ENCODE data around the gene CWF19L1. TPM values are rescaled to one million over a fixed set of nuclear protein-coding genes. Genes with fewer than 3 reads are reported as not detected.

Gene CWF19L1
- total RNA-seq, 2 donors from 2014 or later = 31.6 to 35.4 TPM

DNA sequence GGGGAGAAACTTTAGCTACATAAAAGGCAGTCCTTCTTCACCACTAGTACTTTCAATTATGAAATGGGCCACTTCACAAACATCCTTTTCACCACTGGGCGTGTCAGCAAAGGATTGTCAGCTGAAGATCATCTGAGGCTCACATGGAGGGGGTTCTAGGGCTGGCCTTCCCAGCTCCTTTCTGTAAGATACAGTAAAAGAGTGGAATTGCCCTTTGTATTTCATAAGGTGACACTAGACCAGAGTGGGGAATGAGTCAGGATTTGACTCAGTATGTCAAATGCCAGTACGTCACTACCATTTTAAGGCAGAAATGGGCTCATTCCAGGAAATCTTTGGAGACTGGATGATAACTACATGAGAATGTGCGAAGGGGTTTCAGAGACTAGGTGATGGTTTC is 40.2 kb upstream of the CWF19L1 start:
- H3K4me1 Mint-ChIP-seq = no peaks in the 10 kb centered on the region
- TF ChIP-seq, protein P1, sequence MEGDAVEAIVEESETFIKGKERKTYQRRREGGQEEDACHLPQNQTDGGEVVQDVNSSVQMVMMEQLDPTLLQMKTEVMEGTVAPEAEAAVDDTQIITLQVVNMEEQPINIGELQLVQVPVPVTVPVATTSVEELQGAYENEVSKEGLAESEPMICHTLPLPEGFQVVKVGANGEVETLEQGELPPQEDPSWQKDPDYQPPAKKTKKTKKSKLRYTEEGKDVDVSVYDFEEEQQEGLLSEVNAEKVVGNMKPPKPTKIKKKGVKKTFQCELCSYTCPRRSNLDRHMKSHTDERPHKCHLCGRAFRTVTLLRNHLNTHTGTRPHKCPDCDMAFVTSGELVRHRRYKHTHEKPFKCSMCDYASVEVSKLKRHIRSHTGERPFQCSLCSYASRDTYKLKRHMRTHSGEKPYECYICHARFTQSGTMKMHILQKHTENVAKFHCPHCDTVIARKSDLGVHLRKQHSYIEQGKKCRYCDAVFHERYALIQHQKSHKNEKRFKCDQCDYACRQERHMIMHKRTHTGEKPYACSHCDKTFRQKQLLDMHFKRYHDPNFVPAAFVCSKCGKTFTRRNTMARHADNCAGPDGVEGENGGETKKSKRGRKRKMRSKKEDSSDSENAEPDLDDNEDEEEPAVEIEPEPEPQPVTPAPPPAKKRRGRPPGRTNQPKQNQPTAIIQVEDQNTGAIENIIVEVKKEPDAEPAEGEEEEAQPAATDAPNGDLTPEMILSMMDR (conservative IDR thresholded peaks at IDR 0.05) = no peak
- H3K27me3 Mint-ChIP-seq (ENCODE audit: insufficient read depth) = peaks cover 29% of the 10 kb centered on the region
- no peak overlapping the region for H3K27ac Mint-ChIP-seq
- DNase-seq = no peak
- Histone ChIP-seq H3K9ac (ENCODE audit: extremely low read depth, low read length, poor library complexity, severe bottlenecking) (no peak overlapping the region), H3K4me1 (ENCODE audit: control insufficient read depth, insufficient read depth, low read length) (no peaks in the 10 kb centered on the region), H3K36me3 (ENCODE audit: control insufficient read depth, insufficient read depth, low read length) (no peaks in the 10 kb centered on the region), H3K27ac (ENCODE audit: low read depth, low read length) (no peak overlapping the region), H3K4me3 (ENCODE audit: low read length) (no peak overlapping the region), H3K27me3 (ENCODE audit: control insufficient read depth, insufficient read depth, low read length, poor library complexity, severe bottlenecking) (peaks cover 47% of the 10 kb centered on the region), H3K9me3 (ENCODE audit: control insufficient read depth, low read length) (no peaks in the 10 kb centered on the region)
- WGBS, 2 experiments (ENCODE audit: insufficient coverage in 1 of 2, insufficient read length in 1 of 2) = 89 to 100% methylated on average over 1 to 3 of the region's 3 CpGs
- no peaks in the 10 kb centered on the region for H3K36me3 Mint-ChIP-seq (ENCODE audit: low read depth)
- no peak overlapping the region for H3K4me3 Mint-ChIP-seq
- H3K9me3 Mint-ChIP-seq = no peaks in the 10 kb centered on the region

DNA sequence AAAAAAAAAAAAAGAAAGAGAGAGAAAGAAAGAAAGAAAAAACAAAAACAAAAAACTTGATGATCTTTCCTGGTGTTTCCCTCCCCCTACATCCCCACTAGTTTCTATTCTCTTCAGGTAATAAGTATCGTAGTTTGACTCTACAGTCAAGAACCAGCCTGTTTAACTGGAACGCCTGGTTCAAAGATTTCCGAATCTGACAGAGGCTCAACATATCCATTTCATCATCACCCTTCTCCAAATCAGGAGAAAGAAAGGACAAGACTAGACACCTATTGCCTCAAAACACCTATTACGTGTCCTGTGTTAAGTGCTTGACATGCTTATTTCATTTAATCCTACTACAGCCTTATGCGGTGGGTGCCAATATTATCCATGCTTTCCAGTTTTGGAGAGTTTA is 39.4 kb upstream of the CWF19L1 start:
- Mint-ChIP-seq H3K27me3 (ENCODE audit: insufficient read depth) (peaks cover 23% of the 10 kb centered on the region), H3K36me3 (ENCODE audit: low read depth) (no peaks in the 10 kb centered on the region), H3K4me1 (no peaks in the 10 kb centered on the region), H3K27ac (no peak overlapping the region), H3K9me3 (no peaks in the 10 kb centered on the region), H3K4me3 (no peak overlapping the region)
- Histone ChIP-seq H3K9ac (ENCODE audit: extremely low read depth, low read length, poor library complexity, severe bottlenecking) (no peak overlapping the region), H3K9me3 (ENCODE audit: control insufficient read depth, low read length) (no peaks in the 10 kb centered on the region), H3K36me3 (ENCODE audit: control insufficient read depth, insufficient read depth, low read length) (no peaks in the 10 kb centered on the region), H3K4me1 (ENCODE audit: control insufficient read depth, insufficient read depth, low read length) (no peaks in the 10 kb centered on the region), H3K27me3 (ENCODE audit: control insufficient read depth, insufficient read depth, low read length, poor library complexity, severe bottlenecking) (peaks cover 39% of the 10 kb centered on the region), H3K27ac (ENCODE audit: low read depth, low read length) (no peak overlapping the region), H3K4me3 (ENCODE audit: low read length) (no peak overlapping the region)
- 97 to 100% methylated on average over 2 to 5 of the region's 5 CpGs for WGBS, 2 experiments (ENCODE audit: insufficient coverage in 1 of 2, insufficient read length in 1 of 2)
- no peak for DNase-seq
- TF ChIP-seq, protein P1 (conservative IDR thresholded peaks at IDR 0.05) = no peak

DNA sequence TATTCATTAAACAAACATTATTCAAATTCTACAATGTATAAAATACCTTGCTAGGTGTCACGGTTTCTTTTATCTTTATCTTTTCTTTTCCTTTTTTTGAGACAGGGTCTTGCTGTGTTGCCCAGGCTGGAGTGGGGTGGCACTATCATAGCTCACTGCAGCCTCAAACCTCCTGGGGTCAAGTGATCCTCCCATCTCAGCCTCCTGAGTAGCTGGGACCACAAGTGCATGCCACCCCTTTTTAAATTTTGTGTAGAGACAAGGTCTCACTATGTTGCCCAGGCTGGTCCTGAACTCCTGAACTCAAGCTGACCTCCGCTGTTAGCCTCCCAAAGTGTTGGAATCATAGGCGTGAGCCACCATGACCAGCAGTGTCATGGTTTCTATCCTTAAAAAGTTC is 37.0 kb upstream of the CWF19L1 start:
- no peak overlapping the region for H3K9ac ChIP-seq (ENCODE audit: extremely low read depth, low read length, poor library complexity, severe bottlenecking)
- no peak for DNase-seq
- no peak overlapping the region for H3K27ac ChIP-seq (ENCODE audit: low read depth, low read length)
- H3K9me3 ChIP-seq (ENCODE audit: control insufficient read depth, low read length) = no peaks in the 10 kb centered on the region
- WGBS, 2 experiments (ENCODE audit: insufficient coverage in 1 of 2, insufficient read length in 1 of 2) = 94 to 95% methylated on average over 3 of the region's 3 CpGs
- TF ChIP-seq, protein P1 (conservative IDR thresholded peaks at IDR 0.05) = no peak
- H3K27me3 Mint-ChIP-seq (ENCODE audit: insufficient read depth) = peaks cover 11% of the 10 kb centered on the region
- H3K4me3 Mint-ChIP-seq = no peak overlapping the region
- H3K27ac Mint-ChIP-seq = no peak overlapping the region
- H3K36me3 ChIP-seq (ENCODE audit: control insufficient read depth, insufficient read depth, low read length) = no peaks in the 10 kb centered on the region
- H3K9me3 Mint-ChIP-seq = peaks cover 19% of the 10 kb centered on the region
- no peaks in the 10 kb centered on the region for H3K36me3 Mint-ChIP-seq (ENCODE audit: low read depth)
- H3K4me1 Mint-ChIP-seq = no peaks in the 10 kb centered on the region
- peaks cover 15% of the 10 kb centered on the region for H3K27me3 ChIP-seq (ENCODE audit: control insufficient read depth, insufficient read depth, low read length, poor library complexity, severe bottlenecking)
- H3K4me1 ChIP-seq (ENCODE audit: control insufficient read depth, insufficient read depth, low read length) = no peaks in the 10 kb centered on the region
- H3K4me3 ChIP-seq (ENCODE audit: low read length) = no peak overlapping the region
